BJ (cell line): Measurements from ENCODE around the gene PIK3CD. TPM values are rescaled to one million over a fixed set of nuclear protein-coding genes. Genes with fewer than 3 reads are reported as not detected.

ENCODE experiments used
- CTCF ChIA-PET: fragments of 350-600 bp; formaldehyde crosslinking; extraction: SDS; loops from one replicate; lab custom pipeline; 2021; ENCODE audit warnings: antibody characterized with exemption, inconsistent platforms; lab: Yijun Ruan, JAX
- POLR2A ChIA-PET: fragments of 300-600 bp; sonication (Branson Sonifier 250); formaldehyde crosslinking; extraction: SDS; loops from one replicate; lab custom pipeline; 2021; ENCODE audit warnings: antibody characterized with exemption; lab: Charles Lee
- DNase-seq: peaks from one replicate; pipeline ENCODE4 v3.0.0-alpha.2; 2011; ENCODE audit warnings: low read depth
- H3K27me3 ChIP-seq: 2 replicates; pipeline ENCODE4 v1.6.0; 2011; ENCODE audit warnings: low read length; ENCODE audit not compliant: control insufficient read depth, insufficient read depth
- H3K36me3 ChIP-seq: 2 replicates; pipeline ENCODE4 v1.5.1; 2011; ENCODE audit warnings: low read length; ENCODE audit not compliant: control insufficient read depth, insufficient read depth
- H3K4me3 ChIP-seq: 2 replicates; pipeline ENCODE4 v1.5.1; 2011; ENCODE audit warnings: low read depth, mild to moderate bottlenecking, control low read depth, low read length
- CTCF ChIP-seq: IDR thresholded peaks from 2 replicates; pipeline ENCODE4 v1.5.1; 2011; ENCODE audit warnings: low read depth, mild to moderate bottlenecking, control low read depth, inconsistent platforms, low read length, moderate library complexity; ENCODE audit not compliant: insufficient read depth
- polyA plus RNA-seq: library from polyadenylated mRNA; depleted of rRNA; stranded (reverse); fragments of >200 nt; gene quantifications from 2 replicates; pipeline ENCODE4 v1.2.3, GENCODE V29; 2011

PIK3CD gene
- polyA plus RNA-seq, 1 experiment, result 9.2 TPM

- DNase-seq, result no peak
- ChIA-PET POLR2A (no interaction called here), CTCF (no interaction called here)
- no peak overlapping the region for H3K4me3 ChIP-seq
- peaks cover 15% of the 10 kb centered on the region for H3K36me3 ChIP-seq
- no peak for TF ChIP-seq CTCF
- no peaks in the 10 kb centered on the region for H3K27me3 ChIP-seq
Observed at GRCh38 chr1:9603766-9604753, 47.5 kb upstream of the PIK3CD start.

DNA sequence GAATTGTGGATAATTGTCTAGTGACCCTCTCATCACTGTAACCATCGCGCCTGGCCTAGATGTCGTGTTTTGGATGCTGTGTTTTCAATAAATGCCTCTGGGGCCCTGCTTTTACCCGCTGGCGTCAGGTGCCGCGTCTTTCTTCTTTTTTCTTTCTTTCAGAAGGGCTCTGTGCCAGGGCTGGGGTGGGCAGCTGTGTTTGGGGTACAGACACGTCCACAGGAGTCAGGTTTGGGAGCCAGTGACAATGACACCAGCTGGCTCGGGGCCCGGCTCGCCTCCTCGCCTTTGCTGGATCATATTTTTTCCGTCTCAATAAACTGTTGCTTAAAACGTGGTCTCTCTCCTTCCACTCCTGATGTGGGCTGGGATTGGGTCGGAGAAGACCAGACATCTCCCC, 46.7 kb upstream of the PIK3CD start:
- H3K36me3 ChIP-seq, result peaks cover 16% of the 10 kb centered on the region
- no peak for DNase-seq
- H3K4me3 ChIP-seq, result no peak overlapping the region
- CTCF ChIA-PET, result no interaction called here
- H3K27me3 ChIP-seq, result no peaks in the 10 kb centered on the region
- TF ChIP-seq CTCF, result no peak
- POLR2A ChIA-PET, result no interaction called here

DNA sequence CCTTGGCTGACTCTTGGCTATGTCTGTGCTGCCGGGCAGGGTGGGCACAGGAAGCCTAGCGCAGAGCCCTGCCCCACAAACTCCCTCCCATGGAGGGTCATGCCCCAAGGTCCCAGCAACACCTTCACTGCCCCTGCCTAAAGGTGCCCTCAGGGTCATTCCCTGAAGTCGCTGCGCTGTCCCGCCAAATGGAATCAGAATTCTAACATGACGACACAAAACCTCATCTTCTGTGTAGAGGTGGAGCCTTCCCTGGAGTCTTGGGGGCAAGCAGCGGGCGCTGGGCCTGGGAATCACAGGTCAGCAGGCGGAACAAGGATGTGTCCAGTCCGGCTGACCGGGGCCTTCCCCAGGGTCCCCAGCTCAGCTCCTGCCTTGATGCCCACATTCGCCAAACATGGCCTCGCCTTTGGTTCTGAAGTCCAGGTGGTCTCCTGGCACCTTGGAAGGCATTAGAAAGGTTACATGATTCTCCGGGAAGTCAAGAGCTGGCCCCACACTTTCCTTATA, 45.5 kb upstream of the PIK3CD start:
- DNase-seq, result no peak
- ChIA-PET POLR2A (no interaction called here), CTCF (interaction anchor here (1.0 kb wide), 1 partner anchor 10 kb away, joined by 3 read pairs; no protein-coding TSS in a partner anchor)
- no peak for TF ChIP-seq CTCF
- no peak overlapping the region for H3K4me3 ChIP-seq
- H3K27me3 ChIP-seq, result no peaks in the 10 kb centered on the region
- H3K36me3 ChIP-seq, result peaks cover 19% of the 10 kb centered on the region

- Histone ChIP-seq H3K4me3 (no peak overlapping the region), H3K27me3 (no peaks in the 10 kb centered on the region), H3K36me3 (peaks cover 18% of the 10 kb centered on the region)
- no peak for DNase-seq
- TF ChIP-seq CTCF, result no peak
- ChIA-PET CTCF (no interaction called here), POLR2A (no interaction called here)
Observed at GRCh38 chr1:9606458-9606857, 45.1 kb upstream of the PIK3CD start.

- Histone ChIP-seq H3K36me3 (peaks cover 14% of the 10 kb centered on the region), H3K27me3 (no peaks in the 10 kb centered on the region), H3K4me3 (no peak overlapping the region)
- no peak for TF ChIP-seq CTCF
- CTCF ChIA-PET, result no interaction called here
- POLR2A ChIA-PET, result no interaction called here
- DNase-seq, result no peak
Observed at GRCh38 chr1:9606948-9607347, 44.6 kb upstream of the PIK3CD start.
